ENCODE measurements around the gene GTF3C1. TPM values are rescaled to one million over a fixed set of nuclear protein-coding genes. Genes with fewer than 3 reads are reported as not detected.

Gene GTF3C1
- total RNA-seq, 1 experiment from 2014 or later = 38.1 TPM

- intact Hi-C loops (cut with micrococcal nuclease) = no loop called here
- no peak overlapping the region for H3K4me3 Mint-ChIP-seq (ENCODE audit: unreplicated experiment)
- H3K27me3 Mint-ChIP-seq (ENCODE audit: insufficient read depth, unreplicated experiment) = peaks cover 8% of the 10 kb centered on the region
- H3K4me1 Mint-ChIP-seq (ENCODE audit: insufficient read depth, unreplicated experiment) = no peaks in the 10 kb centered on the region
- H3K9me3 Mint-ChIP-seq (ENCODE audit: unreplicated experiment) = no peaks in the 10 kb centered on the region
- ChIA-PET CTCF (interaction anchor here (0.6 to 1.7 kb wide), 7 partner anchors 52 to 1863 kb away, joined by 3 to 6 read pairs (median 5); no protein-coding TSS in a partner anchor), POLR2A (no interaction called here)
- H3K36me3 Mint-ChIP-seq (ENCODE audit: insufficient read depth, unreplicated experiment) = peaks cover 2% of the 10 kb centered on the region
- TF ChIP-seq, protein P1, sequence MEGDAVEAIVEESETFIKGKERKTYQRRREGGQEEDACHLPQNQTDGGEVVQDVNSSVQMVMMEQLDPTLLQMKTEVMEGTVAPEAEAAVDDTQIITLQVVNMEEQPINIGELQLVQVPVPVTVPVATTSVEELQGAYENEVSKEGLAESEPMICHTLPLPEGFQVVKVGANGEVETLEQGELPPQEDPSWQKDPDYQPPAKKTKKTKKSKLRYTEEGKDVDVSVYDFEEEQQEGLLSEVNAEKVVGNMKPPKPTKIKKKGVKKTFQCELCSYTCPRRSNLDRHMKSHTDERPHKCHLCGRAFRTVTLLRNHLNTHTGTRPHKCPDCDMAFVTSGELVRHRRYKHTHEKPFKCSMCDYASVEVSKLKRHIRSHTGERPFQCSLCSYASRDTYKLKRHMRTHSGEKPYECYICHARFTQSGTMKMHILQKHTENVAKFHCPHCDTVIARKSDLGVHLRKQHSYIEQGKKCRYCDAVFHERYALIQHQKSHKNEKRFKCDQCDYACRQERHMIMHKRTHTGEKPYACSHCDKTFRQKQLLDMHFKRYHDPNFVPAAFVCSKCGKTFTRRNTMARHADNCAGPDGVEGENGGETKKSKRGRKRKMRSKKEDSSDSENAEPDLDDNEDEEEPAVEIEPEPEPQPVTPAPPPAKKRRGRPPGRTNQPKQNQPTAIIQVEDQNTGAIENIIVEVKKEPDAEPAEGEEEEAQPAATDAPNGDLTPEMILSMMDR (IDR thresholded peaks at IDR 0.05; ENCODE audit: unreplicated experiment) = no peak
- no TSS peak for BruUV-seq (replicated peaks)
- peak; percentile 20 for DNase-seq (ENCODE audit: unreplicated experiment)
- H3K27ac Mint-ChIP-seq (ENCODE audit: low read depth, unreplicated experiment) = no peak overlapping the region
Observed at GRCh38 chr16:27455700-27456099, 94.0 kb downstream of the GTF3C1 start.

- no peaks in the 10 kb centered on the region for H3K4me1 Mint-ChIP-seq (ENCODE audit: insufficient read depth, unreplicated experiment)
- TF ChIP-seq, protein P1 (IDR thresholded peaks at IDR 0.05; ENCODE audit: unreplicated experiment) = no peak
- CTCF ChIA-PET = interaction anchor here (0.7 to 3.6 kb wide), 7 partner anchors 27 to 1620 kb away, joined by 3 to 15 read pairs (median 3); no protein-coding TSS in a partner anchor
- H3K27me3 Mint-ChIP-seq (ENCODE audit: insufficient read depth, unreplicated experiment) = peaks cover 8% of the 10 kb centered on the region
- DNase-seq (ENCODE audit: unreplicated experiment) = no peak
- POLR2A ChIA-PET = interaction anchor here (0.6 kb wide), 1 partner anchor 265 kb away, joined by 3 read pairs; no protein-coding TSS in a partner anchor
- no peak overlapping the region for H3K4me3 Mint-ChIP-seq (ENCODE audit: unreplicated experiment)
- H3K9me3 Mint-ChIP-seq (ENCODE audit: unreplicated experiment) = no peaks in the 10 kb centered on the region
- H3K36me3 Mint-ChIP-seq (ENCODE audit: insufficient read depth, unreplicated experiment) = no peaks in the 10 kb centered on the region
- intact Hi-C loops (cut with micrococcal nuclease) = no loop called here
- no peak overlapping the region for H3K27ac Mint-ChIP-seq (ENCODE audit: low read depth, unreplicated experiment)
- no TSS peak for BruUV-seq (replicated peaks)
Observed at GRCh38 chr16:27453494-27453825, 96.3 kb downstream of the GTF3C1 start.

DNA sequence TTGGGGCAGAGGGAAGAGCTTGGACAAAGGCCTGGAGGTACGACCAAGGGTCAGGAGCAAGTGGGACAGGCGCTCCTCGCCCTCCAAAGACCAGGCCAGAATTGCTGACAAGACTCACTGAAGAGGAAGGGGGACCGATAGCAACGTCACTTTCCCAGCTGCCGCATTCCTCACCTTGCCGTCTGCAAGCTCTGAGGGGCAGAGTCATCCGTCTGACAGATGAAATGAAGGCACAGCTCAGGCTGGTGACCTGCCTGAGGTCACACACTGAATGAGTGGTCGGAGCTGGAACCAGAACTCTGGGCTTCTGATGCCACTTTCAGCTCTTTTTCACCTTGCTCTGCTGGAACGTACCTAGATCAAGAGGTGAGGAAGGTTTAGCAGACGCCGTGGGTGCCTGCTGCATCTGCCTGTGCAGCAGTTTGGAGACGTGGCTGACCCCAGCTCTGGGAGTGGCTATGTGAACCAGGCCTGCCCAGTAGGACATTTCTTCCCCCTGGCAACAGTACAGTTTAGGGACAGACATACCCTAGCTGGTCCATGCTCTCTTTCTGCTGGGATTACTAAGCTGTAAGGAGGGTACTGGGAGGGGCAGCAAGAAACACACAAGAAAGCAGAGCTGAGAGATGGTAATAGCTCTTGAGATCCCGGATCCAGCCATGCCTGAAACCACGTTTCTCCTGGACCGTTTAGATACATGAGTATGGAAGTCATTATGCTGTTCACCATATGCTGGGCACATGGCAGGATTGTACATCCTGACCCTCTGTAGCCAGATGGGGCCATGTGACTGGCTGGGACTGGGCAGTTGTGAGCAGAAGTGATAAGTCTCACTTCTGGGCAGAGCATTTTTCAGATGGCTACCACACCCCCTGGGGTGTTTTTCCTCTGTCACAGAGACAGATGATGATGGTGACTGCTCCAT is 96.9 kb downstream of the GTF3C1 start:
- H3K27me3 Mint-ChIP-seq (ENCODE audit: insufficient read depth, unreplicated experiment) = peaks cover 8% of the 10 kb centered on the region
- no TSS peak for BruUV-seq (replicated peaks)
- no peaks in the 10 kb centered on the region for H3K36me3 Mint-ChIP-seq (ENCODE audit: insufficient read depth, unreplicated experiment)
- POLR2A ChIA-PET = interaction anchor here (0.6 to 0.7 kb wide), 2 partner anchors 65 to 265 kb away, joined by 3 read pairs; no protein-coding TSS in a partner anchor
- no peak overlapping the region for H3K27ac Mint-ChIP-seq (ENCODE audit: low read depth, unreplicated experiment)
- intact Hi-C loops (cut with micrococcal nuclease) = no loop called here
- no peak overlapping the region for H3K4me3 Mint-ChIP-seq (ENCODE audit: unreplicated experiment)
- H3K9me3 Mint-ChIP-seq (ENCODE audit: unreplicated experiment) = no peaks in the 10 kb centered on the region
- TF ChIP-seq, protein P1 (IDR thresholded peaks at IDR 0.05; ENCODE audit: unreplicated experiment) = no peak
- CTCF ChIA-PET = interaction anchor here (0.7 to 3.6 kb wide), 6 partner anchors 26 to 311 kb away, joined by 3 to 15 read pairs (median 4); no protein-coding TSS in a partner anchor
- H3K4me1 Mint-ChIP-seq (ENCODE audit: insufficient read depth, unreplicated experiment) = peaks cover 4% of the 10 kb centered on the region
- DNase-seq (ENCODE audit: unreplicated experiment) = no peak

DNA sequence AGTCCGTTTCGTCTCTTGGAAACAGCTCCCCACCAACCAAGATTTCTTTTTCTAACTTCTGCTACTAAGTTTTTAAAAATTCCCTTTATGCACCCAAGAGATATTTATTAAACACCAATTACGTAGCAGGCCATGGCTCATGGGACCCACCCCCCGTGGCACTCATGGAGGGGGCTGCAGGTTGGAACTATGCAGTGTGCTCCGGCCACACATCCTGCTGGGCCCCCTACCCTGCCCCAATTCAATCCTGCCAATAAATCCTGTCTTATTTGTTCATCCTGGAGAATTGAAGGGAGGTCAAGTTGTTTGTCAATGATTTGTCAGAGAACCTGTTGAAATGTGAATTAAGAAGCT is 99.5 kb downstream of the GTF3C1 start:
- TF ChIP-seq, protein P1 (IDR thresholded peaks at IDR 0.05; ENCODE audit: unreplicated experiment) = no peak
- no peaks in the 10 kb centered on the region for H3K36me3 Mint-ChIP-seq (ENCODE audit: insufficient read depth, unreplicated experiment)
- peaks cover 8% of the 10 kb centered on the region for H3K27me3 Mint-ChIP-seq (ENCODE audit: insufficient read depth, unreplicated experiment)
- peaks cover 5% of the 10 kb centered on the region for H3K4me1 Mint-ChIP-seq (ENCODE audit: insufficient read depth, unreplicated experiment)
- ChIA-PET CTCF (interaction anchor here (0.6 to 1.9 kb wide), 3 partner anchors 82 to 1287 kb away, joined by 4 to 8 read pairs (median 7); no protein-coding TSS in a partner anchor), POLR2A (interaction anchor here (0.9 kb wide), 1 partner anchor 12 kb away, joined by 3 read pairs; no protein-coding TSS in a partner anchor)
- H3K27ac Mint-ChIP-seq (ENCODE audit: low read depth, unreplicated experiment) = no peak overlapping the region
- intact Hi-C loops (cut with micrococcal nuclease) = no loop called here
- no peak for DNase-seq (ENCODE audit: unreplicated experiment)
- no peaks in the 10 kb centered on the region for H3K9me3 Mint-ChIP-seq (ENCODE audit: unreplicated experiment)
- no TSS peak for BruUV-seq (replicated peaks)
- no peak overlapping the region for H3K4me3 Mint-ChIP-seq (ENCODE audit: unreplicated experiment)

Data from MCF 10A (cell line).